HEK293 (cell line): ENCODE data around the gene HLA-E.

ENCODE experiments used
- CTCF ChIP-seq: fragments of 450-650 bp; formaldehyde crosslinking; IDR thresholded peaks from 2 replicates; pipeline ENCODE4 v1.5.1; 2016; ENCODE audit warnings: missing biosample characterization, missing genetic modification characterization
- INSM2 ChIP-seq: fragments of 450-650 bp; formaldehyde crosslinking; IDR thresholded peaks from 2 replicates; pipeline ENCODE4 v1.5.1; 2016; ENCODE audit warnings: missing biosample characterization, missing genetic modification characterization
- REST ChIP-seq: fragments of 450-650 bp; formaldehyde crosslinking; IDR thresholded peaks from 2 replicates; pipeline ENCODE4 v1.5.1; 2016; ENCODE audit warnings: missing biosample characterization, missing genetic modification characterization
- TCF7L2 ChIP-seq: IDR thresholded peaks from 2 replicates; pipeline ENCODE4 v1.6.1; 2011; ENCODE audit warnings: low read depth, mild to moderate bottlenecking, inconsistent platforms, low read length, moderate library complexity, borderline replicate concordance
- ZNF133 ChIP-seq: fragments of 450-650 bp; formaldehyde crosslinking; IDR thresholded peaks from 2 replicates; pipeline ENCODE4 v1.5.1; 2016; ENCODE audit warnings: missing biosample characterization, missing genetic modification characterization

GRCh38 chr6:30489081-30490025 lies at the start of gene HLA-E:
- no peak for TF ChIP-seq ZNF133 (tag by site-specific recombination)
- TF ChIP-seq CTCF (tag by site-specific recombination): no peak
- TF ChIP-seq REST (tag by site-specific recombination): no peak
- no peak for TF ChIP-seq INSM2 (tag by site-specific recombination)
- TF ChIP-seq TCF7L2: no peak
